Upper lobe of right lung (tissue), 1 donor: ENCODE results near the gene CD81. TPM values are rescaled to one million over a fixed set of nuclear protein-coding genes. Genes with fewer than 3 reads are reported as not detected.

Experiments used
- ATAC-seq: fragments of 200-7000 bp; cut with Tn5 transposase; one replicate; pipeline ENCODE4 v1.9.1; 2020; ENCODE audit warnings: mild to moderate bottlenecking, moderate library complexity
- DNase-seq: peaks from one replicate; pipeline ENCODE4 v3.0.0-alpha.2; 2020
- H3K27ac ChIP-seq: fragments of 200-600 bp; one replicate; pipeline ENCODE4 v1.8.0; 2022
- H3K27me3 ChIP-seq: fragments of 200-600 bp; one replicate; pipeline ENCODE4 v1.8.0; 2022; ENCODE audit warnings: mild to moderate bottlenecking
- H3K36me3 ChIP-seq: fragments of 200-600 bp; one replicate; pipeline ENCODE4 v1.8.0; 2022
- H3K4me1 ChIP-seq: fragments of 200-600 bp; one replicate; pipeline ENCODE4 v1.8.0; 2022
- H3K4me3 ChIP-seq: fragments of 200-600 bp; one replicate; pipeline ENCODE4 v1.8.0; 2022; ENCODE audit warnings: mild to moderate bottlenecking
- H3K9me3 ChIP-seq: fragments of 200-600 bp; one replicate; pipeline ENCODE4 v1.8.0; 2022
- intact Hi-C: fragments of 100-400 bp; cut with DNase I; formaldehyde crosslinking; loops from one replicate; pipeline ENCODE4 v1.11.0; 2022
- total RNA-seq: library from RNA; stranded (reverse); fragmentation: NEBNext Ultra II Directional; extraction: Animal tissue kit (Norgen Biotek cat#: 25700); gene quantifications from one replicate; pipeline ENCODE4 v1.2.1, GENCODE V29; 2021
- TF ChIP-seq, protein P1 (sequence below): fragments of 200-600 bp; IDR thresholded peaks from one replicate; pipeline ENCODE4 v1.8.0; 2022; ENCODE audit warnings: antibody characterized with exemption
- donor health status: DM: no; HTN: yes; CAD: no; lungs with severe emphysema.

Gene CD81
- total RNA-seq, 1 donor from 2014 or later: 801 TPM

DNA sequence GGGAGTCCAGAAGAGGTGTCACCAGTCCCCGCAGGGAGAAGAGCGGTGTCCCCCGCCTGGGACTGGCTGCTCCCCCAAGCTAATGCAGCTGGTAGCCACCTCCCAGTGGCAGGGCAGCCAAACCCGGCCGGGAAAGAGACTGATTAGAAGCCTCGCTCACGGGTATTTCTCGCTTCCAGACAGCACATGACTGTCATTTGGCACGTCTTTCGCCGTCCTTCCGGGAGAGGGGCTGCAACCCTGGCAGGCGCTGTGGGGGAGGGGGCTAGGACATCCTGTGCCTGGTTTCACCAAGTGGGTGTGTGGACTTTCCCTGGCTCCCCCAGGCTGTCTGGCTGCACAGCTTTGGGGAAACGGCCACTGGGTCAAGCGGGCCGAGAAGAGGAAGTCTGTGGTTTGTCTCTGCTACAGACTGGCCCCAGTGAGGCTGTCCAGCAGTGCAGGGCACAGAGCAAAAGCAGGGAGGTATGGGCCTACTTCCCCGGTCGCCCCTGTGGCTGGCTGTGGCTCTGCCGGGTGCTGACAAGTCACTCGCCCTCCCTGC, 3.8 kb downstream of the CD81 start:
- peak; percentile 93 for DNase-seq
- peak overlapping the region; percentile 99 for H3K4me3 ChIP-seq
- H3K9me3 ChIP-seq: no peaks in the 10 kb centered on the region
- no peaks in the 10 kb centered on the region for H3K27me3 ChIP-seq
- peak; percentile 70 for ATAC-seq
- TF ChIP-seq, protein P1, sequence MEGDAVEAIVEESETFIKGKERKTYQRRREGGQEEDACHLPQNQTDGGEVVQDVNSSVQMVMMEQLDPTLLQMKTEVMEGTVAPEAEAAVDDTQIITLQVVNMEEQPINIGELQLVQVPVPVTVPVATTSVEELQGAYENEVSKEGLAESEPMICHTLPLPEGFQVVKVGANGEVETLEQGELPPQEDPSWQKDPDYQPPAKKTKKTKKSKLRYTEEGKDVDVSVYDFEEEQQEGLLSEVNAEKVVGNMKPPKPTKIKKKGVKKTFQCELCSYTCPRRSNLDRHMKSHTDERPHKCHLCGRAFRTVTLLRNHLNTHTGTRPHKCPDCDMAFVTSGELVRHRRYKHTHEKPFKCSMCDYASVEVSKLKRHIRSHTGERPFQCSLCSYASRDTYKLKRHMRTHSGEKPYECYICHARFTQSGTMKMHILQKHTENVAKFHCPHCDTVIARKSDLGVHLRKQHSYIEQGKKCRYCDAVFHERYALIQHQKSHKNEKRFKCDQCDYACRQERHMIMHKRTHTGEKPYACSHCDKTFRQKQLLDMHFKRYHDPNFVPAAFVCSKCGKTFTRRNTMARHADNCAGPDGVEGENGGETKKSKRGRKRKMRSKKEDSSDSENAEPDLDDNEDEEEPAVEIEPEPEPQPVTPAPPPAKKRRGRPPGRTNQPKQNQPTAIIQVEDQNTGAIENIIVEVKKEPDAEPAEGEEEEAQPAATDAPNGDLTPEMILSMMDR: no peak
- intact Hi-C loops: no loop called here
- H3K36me3 ChIP-seq: peaks cover 3% of the 10 kb centered on the region
- peak overlapping the region; percentile 99 for H3K27ac ChIP-seq
- H3K4me1 ChIP-seq: peaks cover 63% of the 10 kb centered on the region

GRCh38 chr11:2381494-2382128, 4.5 kb downstream of the CD81 start:
- peaks cover 71% of the 10 kb centered on the region for H3K4me1 ChIP-seq
- H3K27ac ChIP-seq: peak overlapping the region; percentile 99
- intact Hi-C loops: no loop called here
- TF ChIP-seq, protein P1: no peak
- no peaks in the 10 kb centered on the region for H3K9me3 ChIP-seq
- H3K27me3 ChIP-seq: no peaks in the 10 kb centered on the region
- no peak for ATAC-seq
- peaks cover 4% of the 10 kb centered on the region for H3K36me3 ChIP-seq
- DNase-seq: no peak
- H3K4me3 ChIP-seq: no peak overlapping the region

GRCh38 chr11:2382129-2382517, 5.0 kb downstream of the CD81 start:
- H3K36me3 ChIP-seq: peaks cover 4% of the 10 kb centered on the region
- H3K4me3 ChIP-seq: no peak overlapping the region
- H3K4me1 ChIP-seq: peaks cover 72% of the 10 kb centered on the region
- H3K27ac ChIP-seq: peak overlapping the region; percentile 99
- intact Hi-C loops: no loop called here
- TF ChIP-seq, protein P1: no peak
- H3K27me3 ChIP-seq: no peaks in the 10 kb centered on the region
- DNase-seq: no peak
- ATAC-seq: peak; percentile 0
- H3K9me3 ChIP-seq: no peaks in the 10 kb centered on the region

DNA sequence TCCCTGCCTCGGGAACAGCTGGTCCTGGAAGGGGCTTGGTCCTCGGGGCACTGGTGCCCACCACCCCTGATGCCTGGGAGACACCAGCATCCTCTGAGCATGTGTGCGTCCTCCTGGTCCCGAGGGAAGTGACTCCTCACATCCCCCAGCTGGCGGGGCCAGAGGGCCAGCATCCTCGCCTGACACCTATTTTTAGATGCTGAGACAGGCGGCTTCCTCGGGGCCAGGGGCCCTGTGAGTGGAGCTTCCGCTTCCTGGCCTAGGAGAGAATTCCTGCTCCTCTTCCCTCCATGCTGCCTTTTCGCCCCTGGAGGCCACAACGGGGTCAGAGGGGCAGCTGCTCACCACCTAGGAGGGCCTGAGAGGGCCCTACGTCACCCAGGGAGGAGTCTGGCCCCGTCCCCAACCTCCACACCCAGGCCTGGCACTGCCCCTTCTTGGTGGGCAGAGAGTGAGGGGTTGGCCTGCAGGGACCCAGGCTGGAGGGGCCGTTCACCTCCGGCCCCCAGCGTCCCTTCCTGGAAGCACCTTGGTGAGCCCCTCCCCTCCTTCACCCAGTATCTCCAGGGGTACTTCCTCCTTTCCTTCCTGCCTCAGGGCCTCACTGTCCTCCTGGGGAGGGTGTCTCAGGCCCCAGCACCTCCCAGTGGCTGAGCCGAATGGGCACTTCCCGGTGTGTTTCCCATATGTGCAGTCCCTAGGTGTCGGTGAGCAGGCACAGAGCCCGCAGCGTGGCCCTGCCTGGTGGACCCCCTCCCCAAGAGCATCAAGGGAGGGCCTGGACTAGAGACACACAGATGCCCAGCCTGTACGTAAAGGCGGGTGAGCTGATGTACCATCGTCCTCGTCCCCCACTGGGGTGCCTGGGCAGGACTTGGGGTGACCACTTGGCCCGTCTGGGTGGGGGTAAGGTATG, 6.1 kb downstream of the CD81 start:
- peaks cover 83% of the 10 kb centered on the region for H3K4me1 ChIP-seq
- no peak for DNase-seq
- no peak overlapping the region for H3K4me3 ChIP-seq
- intact Hi-C loops: no loop called here
- peaks cover 4% of the 10 kb centered on the region for H3K36me3 ChIP-seq
- peak; percentile 5 for ATAC-seq
- no peaks in the 10 kb centered on the region for H3K9me3 ChIP-seq
- TF ChIP-seq, protein P1: no peak
- peak overlapping the region; percentile 99 for H3K27ac ChIP-seq
- no peaks in the 10 kb centered on the region for H3K27me3 ChIP-seq

- intact Hi-C loops: no loop called here
- peak; percentile 3 for ATAC-seq
- Histone ChIP-seq H3K4me1 (peaks cover 92% of the 10 kb centered on the region), H3K4me3 (no peak overlapping the region), H3K27me3 (no peaks in the 10 kb centered on the region), H3K36me3 (peaks cover 4% of the 10 kb centered on the region), H3K27ac (peak overlapping the region; percentile 99), H3K9me3 (no peaks in the 10 kb centered on the region)
- TF ChIP-seq, protein P1: no peak
- DNase-seq: no peak
Measured at GRCh38 chr11:2383852-2384804, 7.0 kb downstream of the CD81 start.
